ENCODE measurements around the gene ICE1.
A peak's percentile ranks its signal among the peaks of the same experiment; 100 is the strongest.
"Not testable (repeated sequence)": the region's sequence is repeated elsewhere in the genome, so short reads cannot be mapped to it uniquely, and the experiment has no call there.

The ICE1 gene

DNA sequence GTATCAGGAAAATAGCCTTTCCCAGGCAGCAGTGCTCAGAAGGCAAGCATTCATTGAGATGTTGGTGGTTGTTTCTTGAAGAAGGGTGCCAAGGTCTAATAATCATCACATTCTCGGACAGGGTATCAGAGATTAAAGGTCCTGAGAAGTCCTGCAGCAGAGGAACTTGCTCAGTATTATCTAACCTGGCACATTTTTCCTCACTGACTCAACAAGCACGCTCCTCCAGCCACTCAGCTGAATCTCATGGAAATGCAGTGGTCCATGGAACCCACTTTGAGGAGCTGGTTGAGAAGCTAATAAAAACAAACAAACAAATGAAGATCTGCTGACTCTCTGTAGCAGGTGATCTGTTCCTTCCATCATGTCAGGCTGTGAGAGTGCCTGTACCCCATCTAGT is 35.3 kb upstream of the ICE1 start:
- TF ChIP-seq, protein P1, sequence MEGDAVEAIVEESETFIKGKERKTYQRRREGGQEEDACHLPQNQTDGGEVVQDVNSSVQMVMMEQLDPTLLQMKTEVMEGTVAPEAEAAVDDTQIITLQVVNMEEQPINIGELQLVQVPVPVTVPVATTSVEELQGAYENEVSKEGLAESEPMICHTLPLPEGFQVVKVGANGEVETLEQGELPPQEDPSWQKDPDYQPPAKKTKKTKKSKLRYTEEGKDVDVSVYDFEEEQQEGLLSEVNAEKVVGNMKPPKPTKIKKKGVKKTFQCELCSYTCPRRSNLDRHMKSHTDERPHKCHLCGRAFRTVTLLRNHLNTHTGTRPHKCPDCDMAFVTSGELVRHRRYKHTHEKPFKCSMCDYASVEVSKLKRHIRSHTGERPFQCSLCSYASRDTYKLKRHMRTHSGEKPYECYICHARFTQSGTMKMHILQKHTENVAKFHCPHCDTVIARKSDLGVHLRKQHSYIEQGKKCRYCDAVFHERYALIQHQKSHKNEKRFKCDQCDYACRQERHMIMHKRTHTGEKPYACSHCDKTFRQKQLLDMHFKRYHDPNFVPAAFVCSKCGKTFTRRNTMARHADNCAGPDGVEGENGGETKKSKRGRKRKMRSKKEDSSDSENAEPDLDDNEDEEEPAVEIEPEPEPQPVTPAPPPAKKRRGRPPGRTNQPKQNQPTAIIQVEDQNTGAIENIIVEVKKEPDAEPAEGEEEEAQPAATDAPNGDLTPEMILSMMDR (conservative IDR thresholded peaks at IDR 0.05; ENCODE audit: low read depth, low read length), result no peak
- no peak for DNase-seq (ENCODE audit: low read depth)
- H3K4me3 ChIP-seq (ENCODE audit: low read length), result no peak overlapping the region

- TF ChIP-seq, protein P1 (conservative IDR thresholded peaks at IDR 0.05; ENCODE audit: low read depth, low read length), result no peak
- no peak for DNase-seq (ENCODE audit: low read depth)
- H3K4me3 ChIP-seq (ENCODE audit: low read length), result no peak overlapping the region
Measured at GRCh38 chr5:5387777-5388176, 34.7 kb upstream of the ICE1 start.

DNA sequence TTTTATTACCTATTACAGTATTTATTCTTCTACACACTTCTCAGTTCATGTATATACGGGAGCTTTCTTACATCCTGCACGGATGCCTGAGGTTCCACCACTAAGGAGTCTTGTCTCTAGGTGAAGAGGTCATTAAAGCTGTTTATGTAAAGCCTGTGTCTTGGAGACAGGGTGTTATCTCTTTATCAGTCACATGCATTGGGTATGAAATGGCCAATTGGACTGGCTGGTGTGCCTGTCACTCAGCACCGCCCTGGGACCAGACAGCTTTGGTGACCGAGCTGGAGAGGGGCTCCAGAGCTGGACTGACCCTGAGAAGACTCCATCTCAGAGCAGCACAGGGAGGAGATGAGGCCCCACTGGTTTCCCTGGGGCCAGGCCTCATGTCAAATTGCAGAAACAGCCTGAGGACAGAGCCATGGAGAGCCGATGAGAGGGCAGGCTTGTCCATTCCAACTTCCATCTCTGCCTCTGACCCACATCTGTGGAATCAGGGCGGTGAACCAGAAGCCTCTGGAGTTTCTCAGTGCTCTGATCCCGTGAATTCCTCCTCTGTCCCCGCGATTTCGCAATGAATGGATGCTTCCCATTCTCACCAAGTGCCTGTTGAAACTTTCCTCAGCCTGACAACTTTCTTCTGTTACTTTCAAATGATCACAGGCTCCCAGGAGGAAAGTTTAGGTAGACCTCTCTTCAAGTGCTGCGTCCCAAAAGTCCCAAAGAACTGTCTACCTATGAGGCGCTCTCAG is 32.2 kb upstream of the ICE1 start:
- H3K4me3 ChIP-seq (ENCODE audit: low read length); DNase-seq (ENCODE audit: low read depth): not testable (repeated sequence)

DNA sequence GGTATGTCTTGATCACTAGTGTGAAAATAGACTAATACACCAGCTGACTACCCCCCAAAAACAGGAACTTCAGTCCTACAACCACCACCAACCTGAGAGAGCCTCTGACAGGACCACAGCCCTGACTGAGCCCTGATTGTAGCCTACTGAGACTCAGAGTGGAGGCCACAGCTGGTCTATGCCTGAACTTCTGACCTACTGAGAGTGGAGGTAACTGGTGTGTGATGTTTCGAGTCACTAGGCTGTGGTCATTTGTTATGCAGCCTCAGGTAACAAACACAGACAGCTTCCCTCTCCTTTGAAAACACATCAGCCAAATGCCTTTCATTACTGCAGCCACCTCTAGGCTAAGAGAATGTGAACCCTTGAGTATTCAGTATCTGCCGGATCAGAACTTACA is 30.0 kb upstream of the ICE1 start:
- not testable (repeated sequence) for DNase-seq (ENCODE audit: low read depth)

GRCh38 chr5:5394384-5394986 is 28.0 kb upstream of the ICE1 start:
- not testable (repeated sequence) for H3K4me3 ChIP-seq (ENCODE audit: low read length); DNase-seq (ENCODE audit: low read depth)
- TF ChIP-seq, protein P1 (conservative IDR thresholded peaks at IDR 0.05; ENCODE audit: low read depth, low read length), result peak; percentile 69

More for the DNA sequence above, 30.0 kb upstream of the ICE1 start:
- H3K4me3 ChIP-seq (ENCODE audit: low read length), result not testable (repeated sequence)

- DNase-seq (ENCODE audit: low read depth); H3K4me3 ChIP-seq (ENCODE audit: low read length): not testable (repeated sequence)
Measured at GRCh38 chr5:5395093-5395492, 27.4 kb upstream of the ICE1 start.

- H3K4me3 ChIP-seq (ENCODE audit: low read length), result no peak overlapping the region
- TF ChIP-seq, protein P1 (conservative IDR thresholded peaks at IDR 0.05; ENCODE audit: low read depth, low read length), result no peak
- no peak for DNase-seq (ENCODE audit: low read depth)
Measured at GRCh38 chr5:5398071-5398470, 24.4 kb upstream of the ICE1 start.

DNA sequence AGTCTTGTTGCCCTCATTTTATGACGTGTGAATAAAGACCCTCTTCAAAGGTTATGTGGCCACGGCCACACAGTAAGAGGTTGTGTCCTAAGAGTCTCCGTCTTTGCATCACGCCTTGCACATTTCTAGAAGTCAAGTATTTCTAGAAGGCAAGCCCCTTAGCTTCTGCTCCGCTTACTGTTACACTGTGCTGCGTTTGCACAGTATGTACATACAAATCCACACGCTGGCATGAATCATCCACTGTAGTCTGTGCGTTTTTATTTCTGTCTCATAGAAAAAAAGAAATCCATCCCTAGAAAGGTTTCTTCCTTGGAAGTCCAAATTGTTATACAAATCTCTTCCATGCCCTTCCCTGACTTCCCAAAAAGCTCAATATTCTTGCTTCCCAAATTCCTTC is 21.4 kb upstream of the ICE1 start:
- H3K4me3 ChIP-seq (ENCODE audit: low read length), result no peak overlapping the region
- DNase-seq (ENCODE audit: low read depth), result no peak
- TF ChIP-seq, protein P1 (conservative IDR thresholded peaks at IDR 0.05; ENCODE audit: low read depth, low read length), result no peak

Data from retinal pigment epithelial cell (primary cell).